Small intestine (tissue), 7 donors: ENCODE measurements around the gene DHX9. TPM values are rescaled to one million over a fixed set of nuclear protein-coding genes. Genes with fewer than 3 reads are reported as not detected.

Experiments
- DNase-seq, 2 donors: peaks; one replicate each; pipeline versions ENCODE4 v3.0.0 to v3.0.0-alpha.2; 2013
- FAIRE-seq: peaks from 2 replicates; lab custom pipeline; 2012; peaks lifted over from hg19 to GRCh38; lab: Jason Lieb, UNC
- H3K27ac ChIP-seq, 3 donors: one replicate each; pipeline ENCODE4 v1.5.1; 2013; ENCODE audit warnings: low read length in 2 of 3, mild to moderate bottlenecking in 2 of 3, control low read depth in 1 of 3, inconsistent platforms in 1 of 3, low read depth in 1 of 3, moderate library complexity in 1 of 3
- H3K27me3 ChIP-seq, 3 donors: one replicate each; pipeline ENCODE4 v1.6.1; 2013; ENCODE audit warnings: low read length in 3 of 3, inconsistent platforms in 1 of 3; ENCODE audit not compliant: control insufficient read depth in 3 of 3, insufficient read depth in 3 of 3
- H3K36me3 ChIP-seq, 3 donors: one replicate each; pipeline ENCODE4 v1.6.1; 2013; ENCODE audit warnings: low read length in 3 of 3, inconsistent platforms in 1 of 3, low read depth in 1 of 3, mild to moderate bottlenecking in 1 of 3, moderate library complexity in 1 of 3; ENCODE audit not compliant: control insufficient read depth in 3 of 3, insufficient read depth in 2 of 3
- H3K4me1 ChIP-seq, 3 donors: one replicate each; pipeline ENCODE4 v1.6.1; 2013; ENCODE audit warnings: low read length in 2 of 3, inconsistent platforms in 1 of 3, low read depth in 1 of 3, mild to moderate bottlenecking in 1 of 3, moderate library complexity in 1 of 3; ENCODE audit not compliant: control insufficient read depth in 3 of 3, insufficient read depth in 2 of 3
- H3K4me3 ChIP-seq, 3 donors: one replicate each; pipeline ENCODE4 v1.5.1; 2013; ENCODE audit warnings: low read length in 3 of 3, control low read depth in 1 of 3, inconsistent platforms in 1 of 3, low read depth in 1 of 3, mild to moderate bottlenecking in 1 of 3, moderate library complexity in 1 of 3
- H3K9me3 ChIP-seq, 2 donors: one replicate each; pipeline ENCODE4 v1.6.1; 2013; ENCODE audit warnings: low read depth in 1 of 2, low read length in 1 of 2; ENCODE audit not compliant: control insufficient read depth in 2 of 2, insufficient read depth in 1 of 2
- WGBS, 3 donors: extraction: QIAGEN DNeasy Blood & Tissue Kit; methylation state at CpG; one replicate each; pipeline ENCODE4 v1.1.7; 2013; 5-methylcytosine and 5-hydroxymethylcytosine counted together
- polyA plus RNA-seq, 4 donors: library from polyadenylated mRNA; stranded (reverse) in 3 of 4; unstranded in 1 of 4; fragments of 200-250 nt in 3 of 4; fragments of 120-200 nt in 1 of 4; gene quantifications; one replicate each; pipeline versions ENCODE4 v1.2.1 to v1.2.3, GENCODE V29; 2013
- donor health status: healthy with polysubstance abuse.
- donor health status: control.
- donor health status: control.
- donor health status: Bipolar disorder and iron deficiency.
- donor health status: healthy.

The DHX9 gene
- polyA plus RNA-seq, 4 donors: 63.3 to 144 (median 84.6) TPM

- Histone ChIP-seq H3K9me3 (no peaks in the 10 kb centered on the region), H3K36me3 (peaks cover 0 to 7% (median 0%) of the 10 kb centered on the region in 3 donors), H3K27ac (no peak overlapping the region), H3K27me3 (no peaks in the 10 kb centered on the region), H3K4me3 (no peak overlapping the region), H3K4me1 (no peaks in the 10 kb centered on the region)
- 96 to 97% (median 96%) methylated on average over 1 of the region's 1 CpG for WGBS, 3 donors
- no peak for FAIRE-seq
- DNase-seq: no peak
These were observed 35.3 kb upstream of the DHX9 start for GRCh38 chr1:182803846-182804245.

- no peak overlapping the region for H3K27ac ChIP-seq
- WGBS, 3 donors: 66 to 69% (median 68%) methylated on average over 11 of the region's 11 CpGs
- H3K27me3 ChIP-seq: no peaks in the 10 kb centered on the region
- FAIRE-seq (no peak), DNase-seq (peak in 1 of 2 donors; percentile 25)
- no peaks in the 10 kb centered on the region for H3K9me3 ChIP-seq
- no peak overlapping the region for H3K4me3 ChIP-seq
- H3K4me1 ChIP-seq: no peaks in the 10 kb centered on the region
- peaks cover 0 to 7% (median 0%) of the 10 kb centered on the region in 3 donors for H3K36me3 ChIP-seq
These were observed 33.0 kb upstream of the DHX9 start for GRCh38 chr1:182806015-182806678.

GRCh38 chr1:182807907-182808306 is 31.2 kb upstream of the DHX9 start:
- Histone ChIP-seq H3K9me3 (no peaks in the 10 kb centered on the region), H3K36me3 (peaks cover 0 to 7% (median 0%) of the 10 kb centered on the region in 3 donors), H3K27ac (no peak overlapping the region), H3K4me3 (no peak overlapping the region), H3K27me3 (no peaks in the 10 kb centered on the region), H3K4me1 (no peaks in the 10 kb centered on the region)
- FAIRE-seq (no peak), DNase-seq (no peak)
- WGBS, 3 donors: 77 to 89% (median 79%) methylated on average over 3 of the region's 3 CpGs

- DNase-seq (no peak), FAIRE-seq (no peak)
- 54 to 67% (median 56%) methylated on average over 3 of the region's 3 CpGs for WGBS, 3 donors
- no peaks in the 10 kb centered on the region for H3K27me3 ChIP-seq
- peaks cover 0 to 7% (median 0%) of the 10 kb centered on the region in 3 donors for H3K36me3 ChIP-seq
- no peak overlapping the region for H3K27ac ChIP-seq
- H3K9me3 ChIP-seq: no peaks in the 10 kb centered on the region
- H3K4me1 ChIP-seq: no peaks in the 10 kb centered on the region
- no peak overlapping the region for H3K4me3 ChIP-seq
These were observed 29.7 kb upstream of the DHX9 start for GRCh38 chr1:182809414-182809957.

- no peaks in the 10 kb centered on the region for H3K27me3 ChIP-seq
- FAIRE-seq: no peak
- 81 to 91% (median 87%) methylated on average over 4 of the region's 4 CpGs for WGBS, 3 donors
These were observed 27.0 kb upstream of the DHX9 start for GRCh38 chr1:182811975-182812722.

GRCh38 chr1:182816863-182817262 is 22.3 kb upstream of the DHX9 start:
- H3K4me3 ChIP-seq: no peak overlapping the region
- DNase-seq (no peak), FAIRE-seq (no peak)
- peaks cover 0 to 8% (median 2%) of the 10 kb centered on the region in 3 donors for H3K36me3 ChIP-seq
- no peak overlapping the region for H3K27ac ChIP-seq
- no peaks in the 10 kb centered on the region for H3K27me3 ChIP-seq
- 60 to 88% (median 77%) methylated on average over 2 of the region's 2 CpGs for WGBS, 3 donors
- H3K4me1 ChIP-seq: no peaks in the 10 kb centered on the region
- H3K9me3 ChIP-seq: no peaks in the 10 kb centered on the region

More at GRCh38 chr1:182811975-182812722, 27.0 kb upstream of the DHX9 start:
- Histone ChIP-seq H3K27ac (no peak overlapping the region), H3K4me1 (no peaks in the 10 kb centered on the region), H3K36me3 (peaks cover 0 to 2% (median under 1%) of the 10 kb centered on the region in 3 donors), H3K4me3 (no peak overlapping the region), H3K9me3 (no peaks in the 10 kb centered on the region)
- DNase-seq: no peak

GRCh38 chr1:182817802-182818201 is 21.3 kb upstream of the DHX9 start:
- H3K27me3 ChIP-seq: no peaks in the 10 kb centered on the region
- H3K4me1 ChIP-seq: no peaks in the 10 kb centered on the region
- DNase-seq (no peak), FAIRE-seq (no peak)
- peaks cover 0 to 8% (median 2%) of the 10 kb centered on the region in 3 donors for H3K36me3 ChIP-seq
- no peaks in the 10 kb centered on the region for H3K9me3 ChIP-seq
- no peak overlapping the region for H3K4me3 ChIP-seq
- WGBS, 3 donors: 82 to 90% (median 87%) methylated on average over 3 of the region's 3 CpGs
- H3K27ac ChIP-seq: no peak overlapping the region

GRCh38 chr1:182823220-182823619 is 15.9 kb upstream of the DHX9 start:
- no peak for DNase-seq
- 62 to 74% (median 70%) methylated on average over 3 of the region's 3 CpGs for WGBS, 3 donors

More at GRCh38 chr1:182823220-182823619, 15.9 kb upstream of the DHX9 start:
- H3K27ac ChIP-seq: no peak overlapping the region
- H3K4me1 ChIP-seq: no peaks in the 10 kb centered on the region
- no peaks in the 10 kb centered on the region for H3K9me3 ChIP-seq
- peaks cover 0 to 3% (median 0%) of the 10 kb centered on the region in 3 donors for H3K36me3 ChIP-seq
- no peak overlapping the region for H3K4me3 ChIP-seq
- FAIRE-seq: no peak
- H3K27me3 ChIP-seq: no peaks in the 10 kb centered on the region
